Stimulated activated naive CD8-positive, alpha-beta T cell treated with anti-CD3 and anti-CD28 coated beads, Interleukin-15, amount 100 ng/mL, for 72 hours (primary cell): Measurements from ENCODE around the gene SGCA.

Experiments used
- ATAC-seq: fragments of 150-1000 bp; cut with Tn5 transposase; 2 replicates; pipeline ENCODE4 v1.10.0; 2021; ENCODE audit warnings: mild to moderate bottlenecking, moderate library complexity
- DNase-seq, 2 donors: peaks; one replicate each; pipeline ENCODE4 v3.0.0; 2021 to 2022
- H3K27ac Mint-ChIP-seq, 2 donors: one replicate each; pipeline ENCODE4 v1.8.0; 2022; ENCODE audit warnings: mild to moderate bottlenecking in 2 of 2, mixed read lengths in 2 of 2, moderate library complexity in 2 of 2
- H3K27me3 Mint-ChIP-seq: one replicate; pipeline ENCODE4 v1.8.0; 2022; ENCODE audit warnings: mixed read lengths
- H3K4me1 Mint-ChIP-seq: one replicate; pipeline ENCODE4 v1.8.0; 2022; ENCODE audit warnings: mild to moderate bottlenecking, mixed read lengths
- H3K4me3 Mint-ChIP-seq, 2 donors: one replicate each; pipeline ENCODE4 v1.8.0; 2022; ENCODE audit warnings: mild to moderate bottlenecking in 2 of 2, mixed read lengths in 2 of 2, moderate library complexity in 1 of 2
- H3K9me3 Mint-ChIP-seq, 2 donors: one replicate each; pipeline ENCODE4 v1.8.0; 2022; ENCODE audit warnings: mixed read lengths in 2 of 2

The SGCA gene

GRCh38 chr17:50209133-50209471 lies 43.3 kb downstream of the SGCA start:
- H3K9me3 Mint-ChIP-seq: no peaks in the 10 kb centered on the region
- no peak overlapping the region for H3K4me3 Mint-ChIP-seq
- DNase-seq: no peak
- ATAC-seq: no peak
- H3K4me1 Mint-ChIP-seq: peaks cover 48% of the 10 kb centered on the region
- H3K27ac Mint-ChIP-seq: no peak overlapping the region
- H3K27me3 Mint-ChIP-seq: peaks cover 76% of the 10 kb centered on the region

GRCh38 chr17:50209472-50210239 lies 43.9 kb downstream of the SGCA start:
- H3K9me3 Mint-ChIP-seq: no peaks in the 10 kb centered on the region
- peaks cover 49% of the 10 kb centered on the region for H3K4me1 Mint-ChIP-seq
- peaks cover 77% of the 10 kb centered on the region for H3K27me3 Mint-ChIP-seq
- DNase-seq (no peak), ATAC-seq (no peak)
- H3K27ac Mint-ChIP-seq: no peak overlapping the region
- no peak overlapping the region for H3K4me3 Mint-ChIP-seq

DNA sequence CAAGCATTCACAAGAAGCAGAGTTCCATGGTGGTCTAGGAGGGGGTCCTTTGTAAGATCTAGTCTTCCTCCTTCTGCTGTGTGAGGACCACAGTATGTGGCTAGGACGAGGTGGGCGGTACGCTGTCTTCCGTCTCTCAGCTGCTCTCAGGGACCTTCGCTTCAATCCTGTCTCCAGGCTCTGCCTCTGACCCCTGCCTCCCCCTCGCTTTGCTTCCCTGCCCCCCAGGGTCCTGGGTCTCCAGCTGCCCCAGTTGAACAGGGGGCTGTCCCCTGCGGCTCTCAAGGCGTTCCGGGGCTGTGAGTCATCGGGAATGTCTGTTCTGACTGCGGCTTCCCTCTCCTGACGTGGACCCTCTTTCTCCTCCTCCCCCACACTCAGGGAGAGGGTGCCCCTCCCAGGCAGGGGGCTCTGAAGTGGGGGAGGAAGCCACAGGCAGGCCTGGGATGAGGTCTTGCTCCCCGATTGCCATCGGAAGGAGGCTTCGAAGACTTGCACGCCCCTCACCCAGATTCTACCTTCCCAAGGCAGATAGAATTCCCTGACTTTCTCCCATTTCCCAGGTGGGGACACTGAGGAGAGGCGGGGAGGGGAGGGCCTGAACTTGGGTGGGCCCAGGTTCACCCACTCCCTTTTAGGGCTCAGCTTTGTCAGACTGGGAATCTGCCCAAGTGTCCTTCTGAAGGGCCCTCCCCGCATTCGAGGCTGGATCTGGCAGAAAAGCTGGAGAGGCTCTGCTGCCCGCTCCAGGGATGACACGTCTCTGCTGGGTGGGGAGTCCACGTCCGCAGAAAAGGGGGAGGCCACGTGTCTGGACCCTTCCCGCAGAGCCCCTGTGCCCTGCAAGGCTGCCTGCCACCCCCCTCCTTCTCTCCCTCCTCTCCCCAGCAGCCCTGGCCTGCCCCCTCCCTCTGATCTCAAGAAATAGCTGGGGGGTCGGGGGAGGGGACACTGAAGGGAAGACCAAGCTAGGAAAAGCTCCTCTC lies 44.7 kb downstream of the SGCA start:
- Mint-ChIP-seq H3K27ac (peak overlapping the region in 1 of 2 donors; percentile 20), H3K4me3 (no peak overlapping the region), H3K9me3 (no peaks in the 10 kb centered on the region), H3K27me3 (peaks cover 68% of the 10 kb centered on the region), H3K4me1 (peaks cover 49% of the 10 kb centered on the region)
- DNase-seq: peak in 1 of 2 donors; percentile 7
- ATAC-seq: no peak

- no peak for ATAC-seq
- H3K4me1 Mint-ChIP-seq: peaks cover 49% of the 10 kb centered on the region
- no peak for DNase-seq
- H3K9me3 Mint-ChIP-seq: no peaks in the 10 kb centered on the region
- peaks cover 58% of the 10 kb centered on the region for H3K27me3 Mint-ChIP-seq
- no peak overlapping the region for H3K4me3 Mint-ChIP-seq
- H3K27ac Mint-ChIP-seq: peak overlapping the region; percentile 6 to 77
These were observed 45.7 kb downstream of the SGCA start for GRCh38 chr17:50211249-50212120.

GRCh38 chr17:50212121-50212843 lies 46.5 kb downstream of the SGCA start:
- DNase-seq: peak in 1 of 2 donors; percentile 7
- ATAC-seq: no peak
- no peaks in the 10 kb centered on the region for H3K9me3 Mint-ChIP-seq
- H3K4me1 Mint-ChIP-seq: peaks cover 41% of the 10 kb centered on the region
- no peak overlapping the region for H3K27ac Mint-ChIP-seq
- peaks cover 54% of the 10 kb centered on the region for H3K27me3 Mint-ChIP-seq
- no peak overlapping the region for H3K4me3 Mint-ChIP-seq

DNA sequence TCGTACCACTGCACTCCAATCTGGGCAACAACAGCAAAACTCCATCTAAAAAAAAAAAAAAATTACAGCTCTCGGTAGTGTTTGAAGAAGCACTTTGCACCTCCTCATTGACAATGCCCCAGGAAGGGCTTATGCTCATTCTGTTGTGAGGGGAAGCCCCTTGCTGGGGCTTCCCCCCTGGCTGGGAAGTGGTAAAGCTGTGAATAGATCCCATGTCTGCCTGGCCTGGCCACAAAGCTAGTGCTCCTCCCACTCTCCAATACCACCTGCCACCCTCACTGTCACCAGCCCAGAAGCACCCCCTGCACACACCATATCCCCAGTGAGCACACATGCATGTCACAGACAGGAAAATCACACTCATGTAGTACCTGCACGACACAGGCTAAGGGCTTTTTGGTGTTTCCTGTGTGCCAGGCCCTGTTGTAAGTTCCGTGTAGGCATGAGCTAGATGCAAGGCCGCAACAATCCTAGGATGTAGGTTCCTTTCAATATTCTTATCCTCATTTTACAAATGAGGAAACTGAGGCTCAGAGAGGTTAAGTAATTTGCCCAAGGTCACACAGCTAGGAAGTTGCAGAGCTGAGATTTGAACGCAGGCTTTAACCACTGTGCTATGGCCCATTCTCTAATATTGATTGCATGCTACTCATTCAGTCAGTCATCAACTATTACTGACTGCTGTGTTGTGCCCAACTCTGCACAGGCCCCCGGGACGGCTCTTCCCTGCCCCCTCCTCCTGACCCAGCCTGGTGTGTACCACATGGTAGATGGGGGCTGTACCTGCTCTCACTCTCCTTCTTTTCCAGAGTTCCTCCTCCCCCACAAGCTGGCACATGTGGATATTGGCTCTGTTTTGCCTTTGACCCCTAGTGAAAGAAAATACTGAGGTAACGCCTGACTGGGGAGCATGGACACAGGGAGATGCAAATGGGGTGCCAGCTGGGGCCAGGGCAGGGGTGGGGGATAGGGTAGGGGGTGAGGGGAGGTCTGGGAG lies 47.5 kb downstream of the SGCA start:
- peak overlapping the region in 1 of 2 donors; percentile 61 for H3K4me3 Mint-ChIP-seq
- H3K27me3 Mint-ChIP-seq: peaks cover 48% of the 10 kb centered on the region
- peak; percentile 61 to 84 for DNase-seq
- H3K27ac Mint-ChIP-seq: no peak overlapping the region
- peaks cover 40% of the 10 kb centered on the region for H3K4me1 Mint-ChIP-seq
- ATAC-seq: peak; percentile 99
- no peaks in the 10 kb centered on the region for H3K9me3 Mint-ChIP-seq

DNA sequence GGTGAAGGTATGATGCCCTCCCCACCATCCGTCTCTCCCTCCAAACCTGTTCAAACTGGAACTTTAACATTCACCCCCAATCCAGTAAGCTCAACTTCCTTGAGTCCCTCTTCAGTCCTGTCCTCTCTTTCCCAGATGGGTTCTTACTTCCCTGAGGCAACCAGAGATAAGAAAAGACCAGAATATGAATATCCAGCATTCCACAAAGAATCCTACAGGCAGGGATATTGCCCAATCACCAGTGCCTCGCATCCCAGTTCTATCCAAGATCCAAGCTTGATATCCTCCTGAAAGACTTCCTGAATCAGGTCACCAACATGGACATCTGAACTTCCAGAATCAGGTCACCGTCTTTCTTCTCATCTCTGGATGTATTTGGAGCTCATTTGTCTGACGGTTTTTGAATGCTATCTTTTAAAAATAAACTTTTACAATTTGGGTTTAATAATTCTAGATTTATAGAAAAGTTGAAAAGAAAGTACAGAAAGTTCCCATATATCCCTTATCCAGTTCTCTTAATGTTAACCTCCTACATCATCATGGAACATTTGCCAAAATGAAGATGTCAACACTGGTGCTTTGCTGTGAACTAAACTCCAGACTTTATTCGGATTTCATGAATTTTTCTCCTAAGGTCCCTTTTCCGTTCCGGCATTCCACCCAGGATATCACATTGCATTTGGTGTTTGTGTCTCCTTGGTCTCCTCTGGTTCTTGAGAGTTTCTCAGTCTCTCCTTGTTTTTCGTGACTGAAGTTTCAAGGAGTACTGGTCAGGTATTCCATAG lies 49.4 kb downstream of the SGCA start:
- ATAC-seq: no peak
- no peak for DNase-seq
- Mint-ChIP-seq H3K4me1 (peaks cover 40% of the 10 kb centered on the region), H3K27me3 (peaks cover 29% of the 10 kb centered on the region), H3K4me3 (no peak overlapping the region), H3K9me3 (no peaks in the 10 kb centered on the region), H3K27ac (no peak overlapping the region)

DNA sequence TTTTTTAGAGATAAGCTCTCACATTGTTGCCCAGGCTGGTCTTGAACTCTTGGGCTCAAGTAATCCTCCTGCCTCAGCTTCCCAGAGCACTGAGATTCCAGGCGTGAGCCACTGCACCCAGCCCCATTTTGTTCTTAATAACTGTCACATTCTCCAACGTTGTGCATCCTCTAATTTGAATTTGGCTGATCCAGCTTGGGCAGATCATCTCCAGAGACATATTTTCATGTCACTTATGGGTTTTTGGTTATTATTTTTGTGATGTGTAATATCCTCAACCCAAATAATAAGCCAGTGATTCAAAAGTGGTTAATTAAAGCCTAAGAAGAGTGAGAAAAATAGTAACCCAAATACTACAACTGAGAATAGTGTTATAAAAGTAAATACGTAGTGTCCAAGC lies 51.8 kb downstream of the SGCA start:
- H3K27me3 Mint-ChIP-seq: peaks cover 23% of the 10 kb centered on the region
- DNase-seq: no peak
- no peak for ATAC-seq
- H3K9me3 Mint-ChIP-seq: no peaks in the 10 kb centered on the region
- H3K27ac Mint-ChIP-seq: no peak overlapping the region
- no peak overlapping the region for H3K4me3 Mint-ChIP-seq
- peaks cover 24% of the 10 kb centered on the region for H3K4me1 Mint-ChIP-seq

- ATAC-seq (no peak), DNase-seq (no peak)
- H3K9me3 Mint-ChIP-seq: no peaks in the 10 kb centered on the region
- no peak overlapping the region for H3K27ac Mint-ChIP-seq
- peaks cover 18% of the 10 kb centered on the region for H3K4me1 Mint-ChIP-seq
- no peak overlapping the region for H3K4me3 Mint-ChIP-seq
- H3K27me3 Mint-ChIP-seq: peaks cover 23% of the 10 kb centered on the region
These were observed 52.4 kb downstream of the SGCA start for GRCh38 chr17:50218071-50218759.

DNA sequence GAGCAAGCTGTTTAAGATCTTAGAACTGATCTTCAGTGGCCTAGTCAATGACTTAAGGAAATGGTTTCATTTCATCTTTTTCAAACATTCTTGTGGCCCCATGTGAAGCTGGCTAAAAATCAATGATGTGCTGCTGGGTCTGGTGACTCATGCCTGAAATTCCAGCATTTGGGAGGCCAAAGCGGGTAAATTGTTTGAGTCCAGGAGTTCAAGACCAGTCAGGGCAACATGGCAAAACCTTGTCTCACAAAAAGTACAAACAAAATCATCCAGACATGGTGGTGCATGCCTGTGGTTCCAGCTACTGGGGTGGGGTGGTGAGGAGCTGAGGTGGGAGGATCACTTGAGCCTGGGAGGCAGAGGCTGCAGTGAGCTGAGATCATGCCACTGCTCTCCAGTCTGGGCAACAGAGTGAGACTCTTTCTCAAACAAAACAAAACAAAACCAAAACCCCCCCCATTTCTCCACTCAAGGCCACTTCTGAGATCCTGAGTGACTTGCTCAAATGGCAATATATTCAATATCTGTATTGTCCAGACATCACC lies 53.0 kb downstream of the SGCA start:
- Mint-ChIP-seq H3K4me3 (no peak overlapping the region), H3K27ac (no peak overlapping the region), H3K27me3 (peaks cover 23% of the 10 kb centered on the region), H3K4me1 (peaks cover 12% of the 10 kb centered on the region), H3K9me3 (no peaks in the 10 kb centered on the region)
- no peak for ATAC-seq
- no peak for DNase-seq

DNA sequence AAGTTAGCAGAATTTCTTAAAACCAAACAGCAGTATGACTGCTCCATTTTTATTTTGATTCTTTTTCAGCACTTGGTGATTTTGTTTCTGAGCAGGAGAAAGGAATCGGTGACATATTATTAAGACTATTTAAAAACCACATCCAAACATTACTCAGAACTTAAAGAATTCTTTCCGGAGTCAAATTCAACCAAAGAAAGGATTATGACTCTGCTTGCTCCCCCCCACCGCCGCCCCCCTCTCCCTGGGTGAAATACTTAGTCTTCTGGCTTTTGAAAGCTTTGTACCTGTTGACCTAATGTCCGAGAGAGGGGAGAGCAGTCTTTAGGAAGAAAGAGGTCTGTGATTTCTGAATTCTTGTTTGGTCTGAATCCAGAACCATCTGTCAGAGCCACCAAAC lies 53.5 kb downstream of the SGCA start:
- Mint-ChIP-seq H3K27me3 (peaks cover 19% of the 10 kb centered on the region), H3K9me3 (peaks cover under 1% of the 10 kb centered on the region in 2 donors)
- DNase-seq: no peak

GRCh38 chr17:50219939-50220465 lies 54.2 kb downstream of the SGCA start:
- H3K9me3 Mint-ChIP-seq: peaks cover 7% of the 10 kb centered on the region in 2 donors
- no peak for ATAC-seq
- H3K27me3 Mint-ChIP-seq: peaks cover 16% of the 10 kb centered on the region
- H3K4me3 Mint-ChIP-seq: no peak overlapping the region
- no peak for DNase-seq
- peaks cover 8% of the 10 kb centered on the region for H3K4me1 Mint-ChIP-seq
- H3K27ac Mint-ChIP-seq: no peak overlapping the region

More for the DNA sequence above, 53.5 kb downstream of the SGCA start:
- Mint-ChIP-seq H3K4me1 (peaks cover 8% of the 10 kb centered on the region), H3K4me3 (no peak overlapping the region), H3K27ac (no peak overlapping the region)
- no peak for ATAC-seq
